ENCODE measurements around the gene ARMC2. TPM values are rescaled to one million over a fixed set of nuclear protein-coding genes. Genes with fewer than 3 reads are reported as not detected.

Gene ARMC2
- total and polyA plus RNA-seq, 5 donors from 2014 or later, result 3.5 to 12.5 (median 7.3) TPM

- Mint-ChIP-seq H3K9me3 (peaks cover 3 to 13% (median 6%) of the 10 kb centered on the region in 7 donors), H3K4me1 (peaks cover 0 to 9% (median under 1%) of the 10 kb centered on the region in 4 donors), H3K27me3 (peaks cover 5% of the 10 kb centered on the region), H3K27ac (no peak overlapping the region), H3K36me3 (peaks cover 44% of the 10 kb centered on the region), H3K4me3 (no peak overlapping the region)
- H3K36me3 ChIP-seq (ENCODE audit: control insufficient read depth, insufficient read depth, low read length), result peaks cover 21% of the 10 kb centered on the region
- DNase-seq (no peak), ATAC-seq (ENCODE audit: low read depth in 2 of 2) (no peak)
- H3K9me3 ChIP-seq (ENCODE audit: control insufficient read depth in 2 of 2, low read length in 2 of 2), result peaks cover 0 to 5% of the 10 kb centered on the region in 2 experiments
- no peaks in the 10 kb centered on the region for H3K4me1 ChIP-seq (ENCODE audit: control insufficient read depth, insufficient read depth, low read length, poor library complexity, severe bottlenecking)
- no peak overlapping the region for H3K27ac ChIP-seq (ENCODE audit: insufficient read depth, low read length, poor library complexity, severe bottlenecking)
- H3K27me3 ChIP-seq (ENCODE audit: control insufficient read depth, insufficient read depth, low read length), result no peaks in the 10 kb centered on the region
- H3K4me3 ChIP-seq (ENCODE audit: low read depth, low read length), result no peak overlapping the region
Measured at GRCh38 chr6:108983151-108983550, 134.9 kb downstream of the ARMC2 start.

- H3K27me3 ChIP-seq (ENCODE audit: control insufficient read depth, insufficient read depth, low read length), result no peaks in the 10 kb centered on the region
- Mint-ChIP-seq H3K4me1 (peaks cover 0 to 6% (median 3%) of the 10 kb centered on the region in 4 donors), H3K4me3 (no peak overlapping the region), H3K36me3 (peaks cover 44% of the 10 kb centered on the region), H3K27ac (no peak overlapping the region), H3K9me3 (peaks cover 0 to 7% (median 3%) of the 10 kb centered on the region in 7 donors), H3K27me3 (no peaks in the 10 kb centered on the region)
- H3K36me3 ChIP-seq (ENCODE audit: control insufficient read depth, insufficient read depth, low read length), result peaks cover 39% of the 10 kb centered on the region
- no peak overlapping the region for H3K4me3 ChIP-seq (ENCODE audit: low read depth, low read length)
- DNase-seq (no peak), ATAC-seq (ENCODE audit: low read depth in 2 of 2) (no peak)
- no peaks in the 10 kb centered on the region for H3K4me1 ChIP-seq (ENCODE audit: control insufficient read depth, insufficient read depth, low read length, poor library complexity, severe bottlenecking)
- H3K27ac ChIP-seq (ENCODE audit: insufficient read depth, low read length, poor library complexity, severe bottlenecking), result no peak overlapping the region
- peaks cover 0 to 5% of the 10 kb centered on the region in 2 experiments for H3K9me3 ChIP-seq (ENCODE audit: control insufficient read depth in 2 of 2, low read length in 2 of 2)
Measured at GRCh38 chr6:108985301-108985700, 137.1 kb downstream of the ARMC2 start.

GRCh38 chr6:108987156-108987555 lies 138.9 kb downstream of the ARMC2 start:
- H3K36me3 Mint-ChIP-seq, result peaks cover 55% of the 10 kb centered on the region
- H3K9me3 Mint-ChIP-seq, result peaks cover 0 to 3% (median 0%) of the 10 kb centered on the region in 7 donors
- Histone ChIP-seq H3K4me1 (ENCODE audit: control insufficient read depth, insufficient read depth, low read length, poor library complexity, severe bottlenecking) (no peaks in the 10 kb centered on the region), H3K9me3 (ENCODE audit: control insufficient read depth in 2 of 2, low read length in 2 of 2) (no peaks in the 10 kb centered on the region), H3K27me3 (ENCODE audit: control insufficient read depth, insufficient read depth, low read length) (no peaks in the 10 kb centered on the region), H3K27ac (ENCODE audit: insufficient read depth, low read length, poor library complexity, severe bottlenecking) (no peak overlapping the region), H3K36me3 (ENCODE audit: control insufficient read depth, insufficient read depth, low read length) (peaks cover 58% of the 10 kb centered on the region), H3K4me3 (ENCODE audit: low read depth, low read length) (no peak overlapping the region)
- DNase-seq, result no peak
- H3K27me3 Mint-ChIP-seq, result no peaks in the 10 kb centered on the region
- no peak for ATAC-seq (ENCODE audit: low read depth in 2 of 2)
- H3K4me1 Mint-ChIP-seq, result peaks cover 0 to 6% (median 6%) of the 10 kb centered on the region in 4 donors
- H3K4me3 Mint-ChIP-seq, result no peak overlapping the region
- no peak overlapping the region for H3K27ac Mint-ChIP-seq

GRCh38 chr6:108988296-108988695 lies 140.1 kb downstream of the ARMC2 start:
- Histone ChIP-seq H3K27me3 (ENCODE audit: control insufficient read depth, insufficient read depth, low read length) (no peaks in the 10 kb centered on the region), H3K4me1 (ENCODE audit: control insufficient read depth, insufficient read depth, low read length, poor library complexity, severe bottlenecking) (no peaks in the 10 kb centered on the region), H3K9me3 (ENCODE audit: control insufficient read depth in 2 of 2, low read length in 2 of 2) (no peaks in the 10 kb centered on the region), H3K36me3 (ENCODE audit: control insufficient read depth, insufficient read depth, low read length) (peaks cover 66% of the 10 kb centered on the region), H3K4me3 (ENCODE audit: low read depth, low read length) (no peak overlapping the region), H3K27ac (ENCODE audit: insufficient read depth, low read length, poor library complexity, severe bottlenecking) (no peak overlapping the region)
- DNase-seq (no peak), ATAC-seq (ENCODE audit: low read depth in 2 of 2) (no peak)
- Mint-ChIP-seq H3K27ac (peak overlapping the region in 1 of 3 donors; percentile 43), H3K9me3 (peaks cover 0 to under 1% (median 0%) of the 10 kb centered on the region in 7 donors), H3K36me3 (peaks cover 52% of the 10 kb centered on the region), H3K4me1 (peaks cover 0 to 6% (median 6%) of the 10 kb centered on the region in 4 donors), H3K27me3 (no peaks in the 10 kb centered on the region), H3K4me3 (no peak overlapping the region)

- Histone ChIP-seq H3K4me3 (ENCODE audit: low read depth, low read length) (no peak overlapping the region), H3K4me1 (ENCODE audit: control insufficient read depth, insufficient read depth, low read length, poor library complexity, severe bottlenecking) (no peaks in the 10 kb centered on the region), H3K36me3 (ENCODE audit: control insufficient read depth, insufficient read depth, low read length) (peaks cover 71% of the 10 kb centered on the region), H3K27ac (ENCODE audit: insufficient read depth, low read length, poor library complexity, severe bottlenecking) (no peak overlapping the region), H3K9me3 (ENCODE audit: control insufficient read depth in 2 of 2, low read length in 2 of 2) (no peaks in the 10 kb centered on the region), H3K27me3 (ENCODE audit: control insufficient read depth, insufficient read depth, low read length) (no peaks in the 10 kb centered on the region)
- Mint-ChIP-seq H3K36me3 (peaks cover 50% of the 10 kb centered on the region), H3K9me3 (no peaks in the 10 kb centered on the region), H3K4me1 (peaks cover 0 to 6% (median 6%) of the 10 kb centered on the region in 4 donors), H3K4me3 (no peak overlapping the region), H3K27me3 (no peaks in the 10 kb centered on the region), H3K27ac (no peak overlapping the region)
- DNase-seq, result no peak
- no peak for ATAC-seq (ENCODE audit: low read depth in 2 of 2)
Measured at GRCh38 chr6:108988765-108989164, 140.5 kb downstream of the ARMC2 start.

- Mint-ChIP-seq H3K36me3 (peaks cover 43% of the 10 kb centered on the region), H3K9me3 (no peaks in the 10 kb centered on the region), H3K27me3 (no peaks in the 10 kb centered on the region), H3K4me3 (no peak overlapping the region), H3K4me1 (peaks cover 0 to 6% (median 6%) of the 10 kb centered on the region in 4 donors), H3K27ac (no peak overlapping the region)
- DNase-seq (no peak), ATAC-seq (ENCODE audit: low read depth in 2 of 2) (no peak)
- Histone ChIP-seq H3K9me3 (ENCODE audit: control insufficient read depth in 2 of 2, low read length in 2 of 2) (no peaks in the 10 kb centered on the region), H3K27me3 (ENCODE audit: control insufficient read depth, insufficient read depth, low read length) (no peaks in the 10 kb centered on the region), H3K4me3 (ENCODE audit: low read depth, low read length) (no peak overlapping the region), H3K27ac (ENCODE audit: insufficient read depth, low read length, poor library complexity, severe bottlenecking) (no peak overlapping the region), H3K36me3 (ENCODE audit: control insufficient read depth, insufficient read depth, low read length) (peaks cover 75% of the 10 kb centered on the region), H3K4me1 (ENCODE audit: control insufficient read depth, insufficient read depth, low read length, poor library complexity, severe bottlenecking) (no peaks in the 10 kb centered on the region)
Measured at GRCh38 chr6:108989700-108990099, 141.5 kb downstream of the ARMC2 start.

- Histone ChIP-seq H3K27ac (ENCODE audit: insufficient read depth, low read length, poor library complexity, severe bottlenecking) (no peak overlapping the region), H3K4me1 (ENCODE audit: control insufficient read depth, insufficient read depth, low read length, poor library complexity, severe bottlenecking) (no peaks in the 10 kb centered on the region), H3K4me3 (ENCODE audit: low read depth, low read length) (no peak overlapping the region), H3K27me3 (ENCODE audit: control insufficient read depth, insufficient read depth, low read length) (no peaks in the 10 kb centered on the region), H3K36me3 (ENCODE audit: control insufficient read depth, insufficient read depth, low read length) (peaks cover 82% of the 10 kb centered on the region), H3K9me3 (ENCODE audit: control insufficient read depth in 2 of 2, low read length in 2 of 2) (no peaks in the 10 kb centered on the region)
- peaks cover 47% of the 10 kb centered on the region for H3K36me3 Mint-ChIP-seq
- no peak overlapping the region for H3K4me3 Mint-ChIP-seq
- peaks cover 0 to 12% (median 0%) of the 10 kb centered on the region in 4 donors for H3K4me1 Mint-ChIP-seq
- H3K9me3 Mint-ChIP-seq, result no peaks in the 10 kb centered on the region
- H3K27me3 Mint-ChIP-seq, result no peaks in the 10 kb centered on the region
- no peak overlapping the region for H3K27ac Mint-ChIP-seq
- DNase-seq (no peak), ATAC-seq (ENCODE audit: low read depth in 2 of 2) (no peak)
Measured at GRCh38 chr6:108993876-108994275, 145.7 kb downstream of the ARMC2 start.

GRCh38 chr6:108995296-108995695 lies 147.1 kb downstream of the ARMC2 start:
- peaks cover 0 to 12% (median 0%) of the 10 kb centered on the region in 4 donors for H3K4me1 Mint-ChIP-seq
- H3K27me3 Mint-ChIP-seq, result no peaks in the 10 kb centered on the region
- ATAC-seq (ENCODE audit: low read depth in 2 of 2), result no peak
- no peak overlapping the region for H3K27ac ChIP-seq (ENCODE audit: insufficient read depth, low read length, poor library complexity, severe bottlenecking)
- no peaks in the 10 kb centered on the region for H3K9me3 Mint-ChIP-seq
- H3K36me3 Mint-ChIP-seq, result peaks cover 45% of the 10 kb centered on the region
- H3K4me1 ChIP-seq (ENCODE audit: control insufficient read depth, insufficient read depth, low read length, poor library complexity, severe bottlenecking), result no peaks in the 10 kb centered on the region
- no peak for DNase-seq
- H3K4me3 Mint-ChIP-seq, result no peak overlapping the region
- H3K9me3 ChIP-seq (ENCODE audit: control insufficient read depth in 2 of 2, low read length in 2 of 2), result no peaks in the 10 kb centered on the region
- no peaks in the 10 kb centered on the region for H3K27me3 ChIP-seq (ENCODE audit: control insufficient read depth, insufficient read depth, low read length)
- no peak overlapping the region for H3K27ac Mint-ChIP-seq
- H3K4me3 ChIP-seq (ENCODE audit: low read depth, low read length), result no peak overlapping the region
- H3K36me3 ChIP-seq (ENCODE audit: control insufficient read depth, insufficient read depth, low read length), result peaks cover 81% of the 10 kb centered on the region
